ENCODE results near the gene IFT81. TPM values are rescaled to one million over a fixed set of nuclear protein-coding genes. Genes with fewer than 3 reads are reported as not detected.
A peak's percentile ranks its signal among the peaks of the same experiment; 100 is the strongest.

The IFT81 gene
- total RNA-seq, 1 donor, result 18.5 TPM

DNA sequence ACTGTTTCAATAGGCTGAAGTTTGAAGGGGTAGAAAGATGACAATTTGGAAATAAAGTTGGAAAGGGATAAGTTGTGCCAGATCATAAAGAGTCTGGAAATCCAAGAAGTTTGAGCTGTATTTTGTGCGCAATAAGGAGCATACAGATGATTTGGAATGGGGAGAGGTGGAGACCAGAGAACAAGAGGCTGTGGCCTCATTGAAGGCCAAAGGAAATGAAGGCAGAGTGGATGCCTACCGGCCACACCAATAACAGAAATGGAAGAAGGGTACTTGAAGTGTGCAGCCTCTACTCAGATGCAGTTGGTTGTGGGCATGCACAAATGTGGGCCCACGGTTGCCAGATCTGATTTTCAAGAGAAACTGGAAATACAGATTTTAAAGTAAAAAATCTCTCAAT, 2.4 kb downstream of the IFT81 start:
- peak overlapping the region; percentile 1 for H3K4me2 ChIP-seq (ENCODE audit: insufficient read depth, low read length)
- peaks cover 4% of the 10 kb centered on the region for H3K4me1 ChIP-seq (ENCODE audit: insufficient read depth, low read length)
- peaks cover 17% of the 10 kb centered on the region for H3K79me2 ChIP-seq (ENCODE audit: insufficient read depth, low read length)
- H4K20me1 ChIP-seq (ENCODE audit: insufficient read depth, low read length), result no peaks in the 10 kb centered on the region
- no peak for DNase-seq (ENCODE audit: insufficient read length, low spot score, missing footprints)
- no peaks in the 10 kb centered on the region for H3K9me3 ChIP-seq (ENCODE audit: low read depth, low read length)
- H3K4me3 ChIP-seq (ENCODE audit: insufficient read depth, low read length), result no peak overlapping the region
- TF ChIP-seq CTCF (IDR thresholded peaks at IDR 0.05; ENCODE audit: extremely low read depth, low read depth, low read length), result no peak
- H3K36me3 ChIP-seq (ENCODE audit: insufficient read depth, low read length), result peaks cover 24% of the 10 kb centered on the region
- H3K27ac ChIP-seq (ENCODE audit: low read depth, low read length), result no peak overlapping the region
- no peaks in the 10 kb centered on the region for H3K27me3 ChIP-seq (ENCODE audit: insufficient read depth, low read length)
- H2AFZ ChIP-seq (ENCODE audit: low read length), result no peak overlapping the region

DNA sequence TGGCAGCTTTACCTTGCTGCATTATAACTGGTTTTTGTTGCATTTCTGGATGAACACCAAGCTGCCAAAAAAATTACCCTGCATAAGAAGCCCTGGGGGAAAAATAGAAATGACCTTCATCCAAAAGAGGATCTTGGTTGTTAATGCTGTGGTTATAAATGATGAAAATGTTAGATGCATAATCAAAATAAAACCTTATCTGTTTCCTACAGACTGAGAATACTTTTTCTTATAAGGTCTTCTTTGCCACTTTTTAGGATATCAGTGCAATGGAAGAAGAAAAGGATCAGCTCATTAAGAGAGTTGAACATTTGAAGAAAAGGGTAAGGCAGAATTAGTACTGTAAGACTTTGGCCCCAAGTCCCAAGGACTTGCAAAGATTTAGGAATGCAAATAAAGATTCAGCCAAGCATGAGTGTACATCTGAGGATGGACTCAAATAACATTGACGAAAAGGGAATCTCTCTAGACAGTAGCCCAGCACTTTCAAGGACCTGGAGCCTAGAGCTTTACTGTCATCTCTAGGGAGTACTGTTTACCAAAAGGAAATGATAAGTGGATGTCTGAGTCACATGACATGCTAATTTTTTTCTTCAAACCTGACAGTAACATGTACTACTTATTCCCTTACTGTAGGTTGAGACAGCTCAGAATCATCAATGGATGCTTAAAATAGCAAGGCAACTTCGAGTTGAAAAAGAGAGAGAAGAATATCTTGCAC, 10.7 kb downstream of the IFT81 start:
- DNase-seq (ENCODE audit: insufficient read length, low spot score, missing footprints), result peak; percentile 47
- Histone ChIP-seq H3K27me3 (ENCODE audit: insufficient read depth, low read length) (no peaks in the 10 kb centered on the region), H2AFZ (ENCODE audit: low read length) (no peak overlapping the region), H3K79me2 (ENCODE audit: insufficient read depth, low read length) (no peaks in the 10 kb centered on the region), H4K20me1 (ENCODE audit: insufficient read depth, low read length) (no peaks in the 10 kb centered on the region), H3K4me2 (ENCODE audit: insufficient read depth, low read length) (no peak overlapping the region), H3K4me1 (ENCODE audit: insufficient read depth, low read length) (peaks cover 15% of the 10 kb centered on the region), H3K9me3 (ENCODE audit: low read depth, low read length) (no peaks in the 10 kb centered on the region), H3K36me3 (ENCODE audit: insufficient read depth, low read length) (peaks cover 37% of the 10 kb centered on the region), H3K4me3 (ENCODE audit: insufficient read depth, low read length) (no peak overlapping the region), H3K27ac (ENCODE audit: low read depth, low read length) (peak overlapping the region; percentile 46)
- no peak for TF ChIP-seq CTCF (IDR thresholded peaks at IDR 0.05; ENCODE audit: extremely low read depth, low read depth, low read length)

- Histone ChIP-seq H2AFZ (ENCODE audit: low read length) (no peak overlapping the region), H3K27me3 (ENCODE audit: insufficient read depth, low read length) (no peaks in the 10 kb centered on the region), H4K20me1 (ENCODE audit: insufficient read depth, low read length) (no peaks in the 10 kb centered on the region), H3K79me2 (ENCODE audit: insufficient read depth, low read length) (no peaks in the 10 kb centered on the region), H3K9me3 (ENCODE audit: low read depth, low read length) (no peaks in the 10 kb centered on the region), H3K4me3 (ENCODE audit: insufficient read depth, low read length) (no peak overlapping the region), H3K27ac (ENCODE audit: low read depth, low read length) (peak overlapping the region; percentile 46), H3K4me1 (ENCODE audit: insufficient read depth, low read length) (peaks cover 15% of the 10 kb centered on the region), H3K4me2 (ENCODE audit: insufficient read depth, low read length) (no peak overlapping the region), H3K36me3 (ENCODE audit: insufficient read depth, low read length) (peaks cover 34% of the 10 kb centered on the region)
- DNase-seq (ENCODE audit: insufficient read length, low spot score, missing footprints), result no peak
- no peak for TF ChIP-seq CTCF (IDR thresholded peaks at IDR 0.05; ENCODE audit: extremely low read depth, low read depth, low read length)
These were observed 11.6 kb downstream of the IFT81 start for GRCh38 chr12:110135806-110136205.

DNA sequence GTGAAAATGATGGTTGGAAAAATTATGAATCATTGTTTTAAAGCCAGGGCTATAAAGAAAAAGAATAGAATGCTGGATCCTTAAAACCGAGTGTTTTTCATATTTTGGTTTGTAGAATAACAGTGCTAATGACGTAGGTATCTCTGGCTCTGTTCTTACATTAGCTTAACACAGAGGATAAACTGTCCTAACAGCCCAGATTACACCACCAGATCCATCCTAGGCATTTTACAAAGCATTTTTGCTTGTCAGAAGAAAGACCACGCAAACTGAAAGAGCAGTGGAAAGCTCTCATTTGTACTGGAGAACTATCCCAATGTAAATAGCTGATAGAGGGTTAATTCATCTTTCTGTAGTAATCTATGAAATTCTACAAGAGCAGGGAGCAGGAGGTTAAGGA, 13.6 kb downstream of the IFT81 start:
- Histone ChIP-seq H3K79me2 (ENCODE audit: insufficient read depth, low read length) (no peaks in the 10 kb centered on the region), H3K4me3 (ENCODE audit: insufficient read depth, low read length) (no peak overlapping the region), H2AFZ (ENCODE audit: low read length) (no peak overlapping the region), H3K27ac (ENCODE audit: low read depth, low read length) (no peak overlapping the region), H4K20me1 (ENCODE audit: insufficient read depth, low read length) (no peaks in the 10 kb centered on the region), H3K36me3 (ENCODE audit: insufficient read depth, low read length) (peaks cover 40% of the 10 kb centered on the region), H3K9me3 (ENCODE audit: low read depth, low read length) (no peaks in the 10 kb centered on the region), H3K4me1 (ENCODE audit: insufficient read depth, low read length) (peaks cover 21% of the 10 kb centered on the region), H3K27me3 (ENCODE audit: insufficient read depth, low read length) (no peaks in the 10 kb centered on the region), H3K4me2 (ENCODE audit: insufficient read depth, low read length) (no peak overlapping the region)
- no peak for DNase-seq (ENCODE audit: insufficient read length, low spot score, missing footprints)
- TF ChIP-seq CTCF (IDR thresholded peaks at IDR 0.05; ENCODE audit: extremely low read depth, low read depth, low read length), result no peak
